Breast epithelium (tissue), 4 donors: Measurements from ENCODE around the gene ARHGDIB. TPM values are rescaled to one million over a fixed set of nuclear protein-coding genes. Genes with fewer than 3 reads are reported as not detected.

Source experiments
- DNase-seq, 2 donors: peaks; one replicate each; pipeline ENCODE4 v3.0.0-alpha.2; 2019; ENCODE audit warnings: low spot score in 2 of 2
- H3K27ac ChIP-seq, 2 donors: fragments of 200-600 bp; sonication (generic) in 1 of 2; one replicate each; pipeline ENCODE4 v1.5.1; 2016 to 2019; ENCODE audit warnings: mild to moderate bottlenecking in 1 of 2
- H3K27me3 ChIP-seq, 2 donors: fragments of 200-600 bp; sonication (generic) in 1 of 2; one replicate each; pipeline versions ENCODE4 v1.5.1 to v1.6.0; 2017 to 2019; ENCODE audit warnings: control low read depth in 1 of 2, mild to moderate bottlenecking in 1 of 2
- H3K36me3 ChIP-seq: fragments of 200-600 bp; one replicate; pipeline ENCODE4 v1.5.1; 2019
- H3K4me1 ChIP-seq, 2 donors: fragments of 200-600 bp; sonication (generic); one replicate each; pipeline ENCODE4 v1.5.1; 2016 to 2019; ENCODE audit warnings: control low read depth in 1 of 2
- H3K4me3 ChIP-seq, 3 donors: fragments of 200-600 bp; sonication (generic); 1 replicate in 2 of 3; 2 replicates in 1 of 3; pipeline ENCODE4 v1.5.1; 2016 to 2019; ENCODE audit warnings: mild to moderate bottlenecking in 3 of 3, moderate library complexity in 2 of 3
- H3K9me3 ChIP-seq, 2 donors: fragments of 200-600 bp; sonication (generic) in 1 of 2; one replicate each; pipeline ENCODE4 v1.5.1; 2016 to 2019; ENCODE audit warnings: control low read depth in 1 of 2
- POLR2A ChIP-seq: fragments of 450-650 bp; IDR thresholded peaks from one replicate; pipeline ENCODE4 v1.6.1; 2016; ENCODE audit warnings: antibody characterized with exemption, mild to moderate bottlenecking, moderate library complexity
- POLR2AphosphoS5 ChIP-seq, 3 donors: sonication (generic); formaldehyde crosslinking; IDR thresholded peaks; one replicate each; pipeline ENCODE4 v1.6.1; 2017; ENCODE audit warnings: antibody characterized with exemption in 3 of 3
- intact Hi-C: fragments of 100-400 bp; cut with DNase I; formaldehyde crosslinking; loops from one replicate; pipeline ENCODE4 v1.15.1; 2023; ENCODE audit warnings: low total_unique reads
- total RNA-seq, 3 donors: library from RNA; depleted of rRNA; stranded (reverse); fragments of >200 nt; gene quantifications; one replicate each; pipeline ENCODE4 v1.1.0, GENCODE V29; 2016
- TF ChIP-seq, protein P1 (sequence below), 3 donors: fragments of 450-650 bp; IDR thresholded peaks; one replicate each; pipeline ENCODE4 v1.5.1; 2016 to 2017; ENCODE audit warnings: antibody characterized with exemption in 3 of 3, mild to moderate bottlenecking in 3 of 3, moderate library complexity in 3 of 3

ARHGDIB gene
- total RNA-seq, 3 donors from 2014 or later: 159 to 222 (median 168) TPM

DNA sequence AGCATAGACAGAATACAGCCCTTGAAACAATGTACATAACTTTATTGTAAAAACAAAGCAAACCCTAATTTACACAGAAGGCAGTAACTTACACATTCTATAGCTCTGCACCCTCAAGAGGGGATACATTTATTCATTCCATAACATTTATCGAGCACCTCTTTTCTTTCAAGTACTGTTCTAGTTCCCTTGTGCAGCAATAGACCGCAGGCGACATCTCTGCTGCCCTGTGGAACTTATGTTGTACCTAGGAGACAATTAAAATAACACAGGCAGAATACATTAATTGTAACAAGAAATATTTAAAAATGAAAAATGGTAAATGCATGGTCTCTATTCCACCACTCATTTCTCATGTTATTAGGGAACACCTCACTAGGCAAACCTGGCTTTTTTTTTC, 1.4 kb upstream of the ARHGDIB start:
- intact Hi-C loops: no loop called here
- Histone ChIP-seq H3K36me3 (no peaks in the 10 kb centered on the region), H3K4me3 (no peak overlapping the region), H3K27ac (no peak overlapping the region), H3K27me3 (no peaks in the 10 kb centered on the region), H3K4me1 (no peaks in the 10 kb centered on the region), H3K9me3 (no peaks in the 10 kb centered on the region)
- TF ChIP-seq POLR2A (no peak), POLR2AphosphoS5 (IDR thresholded peaks at IDR 0.05) (no peak)
- TF ChIP-seq, protein P1, sequence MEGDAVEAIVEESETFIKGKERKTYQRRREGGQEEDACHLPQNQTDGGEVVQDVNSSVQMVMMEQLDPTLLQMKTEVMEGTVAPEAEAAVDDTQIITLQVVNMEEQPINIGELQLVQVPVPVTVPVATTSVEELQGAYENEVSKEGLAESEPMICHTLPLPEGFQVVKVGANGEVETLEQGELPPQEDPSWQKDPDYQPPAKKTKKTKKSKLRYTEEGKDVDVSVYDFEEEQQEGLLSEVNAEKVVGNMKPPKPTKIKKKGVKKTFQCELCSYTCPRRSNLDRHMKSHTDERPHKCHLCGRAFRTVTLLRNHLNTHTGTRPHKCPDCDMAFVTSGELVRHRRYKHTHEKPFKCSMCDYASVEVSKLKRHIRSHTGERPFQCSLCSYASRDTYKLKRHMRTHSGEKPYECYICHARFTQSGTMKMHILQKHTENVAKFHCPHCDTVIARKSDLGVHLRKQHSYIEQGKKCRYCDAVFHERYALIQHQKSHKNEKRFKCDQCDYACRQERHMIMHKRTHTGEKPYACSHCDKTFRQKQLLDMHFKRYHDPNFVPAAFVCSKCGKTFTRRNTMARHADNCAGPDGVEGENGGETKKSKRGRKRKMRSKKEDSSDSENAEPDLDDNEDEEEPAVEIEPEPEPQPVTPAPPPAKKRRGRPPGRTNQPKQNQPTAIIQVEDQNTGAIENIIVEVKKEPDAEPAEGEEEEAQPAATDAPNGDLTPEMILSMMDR (IDR thresholded peaks at IDR 0.05): no peak
- no peak for DNase-seq

DNA sequence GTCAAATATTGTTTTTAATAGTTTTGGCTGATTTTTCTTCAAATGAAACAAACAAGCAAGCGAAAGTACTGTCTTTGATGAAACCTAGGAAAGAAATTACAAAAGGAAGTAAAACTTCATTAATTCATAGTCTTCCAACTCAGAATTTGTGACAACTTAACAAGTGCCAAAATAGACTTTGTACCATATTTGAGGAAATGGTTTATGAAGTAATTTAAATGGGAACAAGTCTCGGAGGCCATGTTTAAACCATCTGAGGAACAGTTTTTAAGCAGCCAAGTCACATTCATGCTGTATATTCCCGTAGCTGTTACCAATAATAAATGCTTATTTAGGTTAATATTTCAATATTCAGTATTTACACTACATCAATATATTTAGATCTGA, 745 bp upstream of the ARHGDIB start:
- Histone ChIP-seq H3K27ac (peak overlapping the region; percentile 69 to 86), H3K4me1 (no peaks in the 10 kb centered on the region), H3K4me3 (peak overlapping the region; percentile 40 to 61 (median 53)), H3K36me3 (no peaks in the 10 kb centered on the region), H3K27me3 (no peaks in the 10 kb centered on the region), H3K9me3 (no peaks in the 10 kb centered on the region)
- DNase-seq: no peak
- TF ChIP-seq POLR2A (no peak), POLR2AphosphoS5 (IDR thresholded peaks at IDR 0.05) (no peak)
- TF ChIP-seq, protein P1 (IDR thresholded peaks at IDR 0.05): no peak
- intact Hi-C loops: no loop called here

DNA sequence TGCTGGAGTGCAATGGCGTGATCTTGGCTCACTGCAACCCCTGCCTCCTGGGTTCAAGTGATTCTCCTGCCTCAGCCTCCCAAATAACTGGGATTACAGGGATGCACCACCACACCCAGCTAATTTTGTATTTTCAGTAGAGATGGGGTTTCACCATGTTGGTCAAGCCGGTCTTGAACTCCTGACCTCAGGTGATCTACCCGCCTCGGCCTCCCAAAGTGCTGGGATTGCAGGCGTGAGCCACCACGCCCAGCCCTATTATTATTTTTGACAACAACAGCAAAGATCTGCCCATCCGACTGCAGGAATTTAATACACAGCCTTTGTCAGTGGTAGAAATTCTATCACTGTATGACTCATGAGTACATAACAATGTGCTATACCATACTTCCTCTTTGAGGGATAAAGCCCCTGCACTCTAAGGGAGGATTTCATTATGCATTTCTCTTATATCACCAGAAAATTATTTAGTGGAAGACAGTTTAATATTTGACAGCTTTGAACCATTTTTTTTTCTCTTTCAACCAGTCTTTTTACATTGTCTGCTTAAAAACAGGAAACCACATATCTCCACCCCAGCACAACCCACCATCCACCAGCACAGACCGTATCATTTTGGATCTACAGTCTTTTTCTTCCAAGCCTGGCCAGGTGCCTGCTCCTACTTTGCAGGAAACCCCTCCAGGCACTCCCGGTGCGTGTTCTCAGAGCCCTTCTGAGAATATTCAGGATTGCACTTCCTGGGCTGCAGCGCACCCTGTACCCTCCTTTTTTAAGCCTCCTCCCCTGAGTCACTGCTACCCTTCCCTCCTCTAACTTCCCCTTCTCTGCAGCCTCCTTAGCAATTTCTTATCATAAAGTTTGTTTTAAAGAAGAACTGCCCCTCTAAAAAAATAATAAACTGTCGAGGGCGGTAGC, 594 bp downstream of the ARHGDIB start:
- H3K4me3 ChIP-seq: peak overlapping the region; percentile 40 to 61 (median 53)
- DNase-seq: no peak
- intact Hi-C loops: no loop called here
- H3K9me3 ChIP-seq: no peaks in the 10 kb centered on the region
- no peaks in the 10 kb centered on the region for H3K4me1 ChIP-seq
- peak overlapping the region; percentile 69 to 86 for H3K27ac ChIP-seq
- no peaks in the 10 kb centered on the region for H3K27me3 ChIP-seq
- no peaks in the 10 kb centered on the region for H3K36me3 ChIP-seq
- TF ChIP-seq POLR2AphosphoS5 (IDR thresholded peaks at IDR 0.05): peak in 1 of 3 donors; percentile 1
- TF ChIP-seq, protein P1 (IDR thresholded peaks at IDR 0.05): no peak

DNA sequence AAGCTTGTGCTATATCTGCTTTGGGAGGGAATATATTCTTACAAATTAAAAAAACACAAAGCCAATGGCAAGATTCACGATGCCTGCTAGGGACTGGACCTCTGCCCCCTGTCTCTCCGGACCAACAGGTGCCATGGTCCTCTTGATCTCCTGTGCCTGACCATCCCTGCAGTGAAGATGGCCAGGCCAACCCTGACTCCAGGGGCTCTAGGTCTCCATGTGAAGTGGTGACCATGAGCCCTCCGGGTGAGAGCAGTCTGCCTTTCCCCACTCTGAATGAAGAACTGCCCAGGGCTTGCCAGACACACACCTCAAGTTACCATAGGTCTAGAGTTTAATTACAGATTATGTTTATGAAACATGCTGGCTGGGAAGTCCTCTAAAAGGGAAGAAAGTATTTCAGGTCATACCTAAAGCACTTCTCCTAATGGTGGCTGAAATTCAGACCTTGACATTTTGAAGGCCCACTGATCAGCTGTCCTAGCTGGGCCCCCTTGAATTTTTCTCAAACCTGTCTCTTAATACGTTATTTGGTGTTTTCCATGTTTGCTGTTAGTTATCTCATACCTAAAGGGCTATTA, 1.4 kb downstream of the ARHGDIB start:
- no peaks in the 10 kb centered on the region for H3K9me3 ChIP-seq
- no peaks in the 10 kb centered on the region for H3K36me3 ChIP-seq
- intact Hi-C loops: no loop called here
- TF ChIP-seq POLR2AphosphoS5 (IDR thresholded peaks at IDR 0.05) (no peak), POLR2A (no peak)
- TF ChIP-seq, protein P1 (IDR thresholded peaks at IDR 0.05): no peak
- no peaks in the 10 kb centered on the region for H3K4me1 ChIP-seq
- peak overlapping the region; percentile 69 to 86 for H3K27ac ChIP-seq
- H3K4me3 ChIP-seq: peak overlapping the region; percentile 40 to 61 (median 53)
- H3K27me3 ChIP-seq: no peaks in the 10 kb centered on the region
- no peak for DNase-seq

DNA sequence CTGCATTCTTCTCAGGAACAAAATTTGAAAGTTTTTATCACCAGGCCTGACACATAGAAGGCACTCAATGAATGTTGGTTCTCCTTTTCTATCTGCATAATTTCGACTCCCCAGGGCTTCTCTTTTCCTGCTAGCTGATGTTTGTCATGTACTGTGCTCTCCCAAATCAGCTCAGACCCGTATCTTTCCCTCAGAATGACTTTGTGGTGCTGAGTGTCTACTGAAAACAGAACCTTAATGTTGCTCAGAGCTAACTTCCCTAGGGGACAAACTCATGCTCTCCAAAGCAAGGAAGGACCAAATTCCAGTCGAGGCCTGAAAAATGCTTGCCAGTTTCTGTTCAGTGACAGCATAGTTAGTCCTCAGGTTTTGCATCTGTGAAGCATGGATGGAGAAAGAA, 1.9 kb downstream of the ARHGDIB start:
- H3K4me1 ChIP-seq: no peaks in the 10 kb centered on the region
- intact Hi-C loops: no loop called here

More for the DNA sequence above, 1.9 kb downstream of the ARHGDIB start:
- no peak for DNase-seq
- Histone ChIP-seq H3K36me3 (no peaks in the 10 kb centered on the region), H3K27me3 (no peaks in the 10 kb centered on the region), H3K4me3 (peak overlapping the region in 2 of 3 donors; percentile 53 to 61), H3K27ac (peak overlapping the region; percentile 69 to 86), H3K9me3 (no peaks in the 10 kb centered on the region)
- TF ChIP-seq, protein P1 (IDR thresholded peaks at IDR 0.05): no peak
- TF ChIP-seq POLR2AphosphoS5 (IDR thresholded peaks at IDR 0.05): no peak
- no peak for TF ChIP-seq POLR2A
